ENCODE measurements around the gene RMC1.
"Not testable (repeated sequence)": the region's sequence is repeated elsewhere in the genome, so short reads cannot be mapped to it uniquely, and the experiment has no call there.

RMC1 gene

DNA sequence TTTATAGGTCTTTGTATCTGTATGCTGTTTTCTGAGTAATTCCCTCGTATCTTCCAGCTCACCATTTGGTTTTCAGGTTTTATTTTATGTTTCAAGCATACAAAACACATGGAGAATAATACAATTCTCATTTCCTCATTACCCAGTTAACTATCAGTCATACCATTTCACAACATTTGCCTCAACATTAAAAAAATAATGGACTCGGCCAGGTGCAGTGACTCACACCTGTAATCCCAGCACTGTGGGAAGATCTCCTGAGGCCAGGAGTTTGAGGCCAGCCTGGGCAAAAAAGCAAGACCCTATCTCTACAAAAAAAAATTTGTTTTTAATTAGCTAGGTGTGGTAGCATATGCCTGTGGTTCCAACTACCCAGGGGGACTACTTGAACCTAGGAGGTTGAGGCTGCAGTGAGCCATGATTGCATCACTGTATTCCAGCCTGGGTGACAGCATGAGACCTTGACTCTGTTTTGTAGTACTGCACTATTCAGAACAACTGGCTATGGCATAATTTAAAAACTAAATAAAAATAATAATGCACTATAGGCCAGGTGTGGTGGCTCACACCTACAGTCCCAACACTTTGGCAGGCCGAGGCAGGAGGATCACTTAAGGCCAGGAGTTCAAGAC is 62.7 kb downstream of the RMC1 start:
- no peak for FAIRE-seq

DNA sequence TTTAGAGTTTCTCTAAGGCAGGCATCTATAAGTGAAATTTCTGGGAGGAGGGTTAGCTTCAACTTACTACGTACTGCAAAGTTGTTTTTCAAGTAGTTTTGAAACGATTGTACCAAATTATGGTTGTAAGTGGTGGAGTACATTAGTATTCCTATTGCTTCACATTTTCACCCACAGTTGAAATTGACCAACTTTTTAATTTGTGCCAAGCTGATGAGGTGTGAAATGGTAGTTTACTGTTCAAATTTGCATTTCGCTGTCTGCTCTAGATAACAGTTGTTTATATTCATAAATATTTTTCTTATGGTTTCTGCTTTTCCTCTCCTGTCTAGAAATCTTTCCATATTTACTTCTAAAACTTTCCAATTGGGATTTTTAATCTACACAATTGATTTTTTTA is 64.4 kb downstream of the RMC1 start:
- FAIRE-seq = no peak

DNA sequence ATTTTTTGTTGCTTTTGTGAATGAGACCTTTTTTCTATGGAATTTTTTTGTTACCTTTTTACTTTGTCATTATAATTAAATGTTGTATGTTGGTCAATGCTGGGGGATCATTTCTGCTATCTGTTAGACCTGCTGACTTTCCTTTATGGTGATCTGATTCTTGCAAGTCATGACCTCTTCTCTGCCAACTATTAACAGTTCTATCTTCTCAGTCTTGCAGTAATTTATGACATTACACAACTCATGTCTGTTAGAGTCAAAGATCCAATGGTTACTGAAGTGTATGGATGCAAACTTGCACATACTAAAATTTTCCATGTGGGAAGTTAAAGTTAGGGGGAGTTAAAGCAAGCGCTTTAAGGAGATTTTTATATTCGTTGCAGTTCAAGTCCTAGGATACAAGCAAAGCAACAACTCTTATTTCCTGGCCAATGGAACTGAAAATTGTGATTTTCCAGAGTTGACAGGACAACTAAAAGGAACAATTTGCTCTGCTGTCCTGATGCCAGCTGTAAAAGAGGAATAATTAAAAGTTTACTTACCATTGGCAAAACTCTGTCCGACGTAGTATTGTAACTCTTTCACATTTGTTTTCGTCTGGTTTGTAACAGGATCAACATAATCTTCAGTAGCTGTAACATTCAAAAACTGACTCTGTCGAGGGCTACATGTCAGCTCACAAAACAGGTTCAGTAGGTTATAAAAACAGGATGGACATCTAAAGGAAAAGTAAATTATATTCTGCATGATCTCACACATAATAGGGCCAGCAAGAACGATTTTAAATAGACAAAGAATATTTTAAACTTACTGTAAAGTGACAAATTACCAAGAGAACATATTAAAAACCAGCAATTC is 65.2 kb downstream of the RMC1 start:
- FAIRE-seq = no peak

DNA sequence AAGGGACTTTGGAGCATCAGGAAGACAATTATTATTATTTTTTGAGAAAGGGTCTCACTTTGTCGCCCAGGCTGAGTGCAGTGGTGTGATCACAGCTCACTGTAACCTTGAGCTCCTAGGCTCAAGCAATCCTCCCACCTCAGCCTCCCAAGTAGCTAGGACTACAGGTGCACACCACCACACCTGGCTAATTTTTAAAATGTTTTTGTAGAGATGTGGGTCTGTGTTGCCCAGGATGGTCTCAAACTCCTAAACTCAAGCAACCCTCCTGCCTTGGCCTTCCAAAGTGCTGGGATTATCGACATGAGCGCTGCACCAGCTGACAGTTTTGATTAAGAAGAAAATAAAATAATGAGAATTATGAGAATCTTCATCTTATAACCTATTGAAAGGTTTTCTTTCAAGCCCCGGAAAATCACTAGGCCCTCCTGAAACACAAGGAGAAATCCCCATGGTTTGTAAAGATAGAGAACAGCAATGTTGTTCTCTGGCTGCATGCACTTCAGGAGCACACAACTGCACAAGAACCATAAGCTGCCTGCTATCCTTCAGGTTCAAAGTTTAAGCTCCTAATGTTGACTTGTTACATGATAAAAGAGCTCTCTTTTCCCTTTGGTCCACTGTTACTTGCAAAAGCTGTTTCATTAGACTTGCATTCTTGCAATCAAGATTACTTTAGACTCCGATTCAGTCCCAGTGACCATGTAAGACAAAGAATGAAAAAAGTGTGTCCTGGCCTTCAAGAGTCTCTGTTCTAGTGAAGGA is 66.2 kb downstream of the RMC1 start:
- no peak for FAIRE-seq

DNA sequence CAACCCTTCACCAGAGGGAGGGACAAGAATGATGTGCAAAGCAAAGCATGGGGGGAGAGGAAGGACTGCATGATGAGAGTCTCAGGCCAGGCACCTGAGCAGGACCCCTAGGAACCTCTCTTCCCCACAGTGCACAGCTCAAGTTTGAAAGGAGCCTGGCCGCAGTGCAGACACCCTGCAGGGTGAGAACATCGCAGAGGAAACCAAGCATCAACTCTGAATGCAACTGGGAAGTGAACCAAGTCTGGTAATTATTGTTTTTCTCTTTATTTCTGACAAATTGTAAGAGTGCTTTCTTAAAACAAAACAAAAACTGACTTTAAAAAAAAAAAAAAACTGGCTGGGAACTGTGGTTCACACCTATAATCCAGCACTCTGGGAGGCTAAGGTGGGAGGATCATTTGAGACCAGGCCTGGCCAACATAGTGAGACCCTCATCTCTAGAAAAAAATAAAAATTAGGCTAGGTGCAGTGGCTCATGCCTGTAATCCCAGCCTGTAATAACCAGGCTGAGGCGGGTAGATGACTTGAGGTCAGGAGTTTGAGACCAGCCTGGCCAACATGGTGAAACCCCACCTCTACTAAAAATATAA is 67.7 kb downstream of the RMC1 start:
- no peak for FAIRE-seq

DNA sequence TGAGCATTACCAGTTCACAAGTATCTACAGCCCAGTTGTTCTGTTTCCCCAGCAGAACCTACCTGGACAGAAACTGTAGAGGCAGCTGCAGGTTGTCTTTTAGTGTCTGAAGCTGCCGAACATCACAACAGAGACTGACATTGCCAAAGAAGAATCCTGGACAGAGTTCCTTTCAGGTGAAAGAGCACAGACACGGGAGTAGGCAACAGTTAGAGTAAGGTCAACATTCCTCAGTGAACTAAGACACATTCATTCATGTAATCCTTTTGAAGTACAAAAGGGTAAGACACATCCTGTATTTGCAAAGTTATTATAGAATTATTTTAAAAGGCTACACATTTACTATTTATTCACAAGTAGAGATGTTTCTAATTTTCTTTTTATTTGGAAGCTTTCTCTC is 68.7 kb downstream of the RMC1 start:
- no peak for FAIRE-seq

DNA sequence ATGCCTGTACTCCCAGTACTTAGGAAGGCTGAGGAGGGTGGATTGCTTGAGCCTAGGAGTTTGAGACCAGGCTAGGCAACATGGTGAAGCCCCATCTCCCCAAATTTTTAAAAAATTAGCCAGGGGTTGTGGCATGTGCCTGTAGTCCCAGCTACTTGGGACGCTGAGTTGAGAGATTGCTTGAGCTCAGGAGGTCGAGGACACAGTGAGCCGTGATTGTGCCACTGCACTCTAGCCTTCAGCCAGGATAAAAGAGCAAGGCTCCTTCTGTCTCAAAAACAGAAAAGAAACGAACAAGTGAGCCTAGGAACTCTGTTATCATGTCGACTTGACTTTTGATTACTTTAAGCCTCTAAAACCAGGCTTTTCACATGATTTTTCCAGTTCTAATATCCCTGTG is 69.3 kb downstream of the RMC1 start:
- no peak for FAIRE-seq

DNA sequence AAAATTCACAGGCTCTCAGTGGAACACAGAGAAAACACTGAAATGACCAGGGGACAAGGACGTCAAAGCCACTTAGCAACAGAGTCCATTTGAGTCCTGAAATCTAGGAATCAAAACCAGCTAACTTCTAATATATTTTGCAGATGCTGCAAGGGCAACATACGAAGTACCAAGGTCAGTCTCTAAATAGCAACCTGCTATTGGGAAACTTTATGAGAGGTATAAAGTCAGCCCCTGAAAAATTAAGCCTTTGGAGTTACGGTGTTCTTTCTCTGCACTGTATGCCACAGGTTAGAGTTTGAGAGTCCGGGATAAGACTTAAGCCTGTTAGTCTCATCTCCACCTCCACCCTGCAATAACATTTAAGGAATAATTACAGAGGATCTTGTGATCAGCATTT is 69.7 kb downstream of the RMC1 start:
- FAIRE-seq = no peak

DNA sequence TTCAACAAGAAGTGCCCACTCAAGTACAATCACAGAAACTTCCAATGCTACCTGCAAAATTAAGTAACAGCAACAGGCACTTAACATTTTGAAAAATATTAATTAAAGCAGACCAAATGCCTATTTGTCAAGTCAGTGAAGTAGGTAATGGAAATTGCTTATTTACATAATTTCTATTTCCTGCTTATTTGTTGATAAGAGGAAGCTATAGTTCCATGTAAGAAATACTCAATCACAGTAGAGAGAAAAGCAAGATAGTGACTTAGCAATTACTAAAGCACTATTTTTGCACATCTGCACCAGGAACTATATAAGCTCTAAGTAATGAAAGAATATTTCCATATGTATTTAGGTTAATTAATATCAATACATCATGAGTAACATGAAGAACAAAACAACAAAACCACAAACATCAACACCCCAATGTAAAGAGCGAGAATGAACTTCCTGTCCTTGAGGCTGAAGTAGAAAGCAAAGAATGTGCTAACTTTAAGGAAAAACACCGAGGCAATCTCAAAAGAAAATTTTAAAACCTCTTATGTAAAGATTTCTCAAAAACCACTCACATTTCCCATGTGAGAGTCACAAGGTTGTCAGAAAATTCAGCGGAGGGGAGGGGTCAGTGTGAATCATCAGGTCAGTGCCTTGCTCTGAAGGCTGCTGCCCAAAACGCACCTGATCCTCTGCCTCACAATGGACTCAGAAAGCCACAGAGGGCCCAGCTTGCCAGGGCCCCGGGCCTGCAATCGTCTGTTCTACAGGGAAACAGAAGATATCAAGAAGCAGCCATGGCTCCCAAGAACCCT is 70.5 kb downstream of the RMC1 start:
- no peak for FAIRE-seq

DNA sequence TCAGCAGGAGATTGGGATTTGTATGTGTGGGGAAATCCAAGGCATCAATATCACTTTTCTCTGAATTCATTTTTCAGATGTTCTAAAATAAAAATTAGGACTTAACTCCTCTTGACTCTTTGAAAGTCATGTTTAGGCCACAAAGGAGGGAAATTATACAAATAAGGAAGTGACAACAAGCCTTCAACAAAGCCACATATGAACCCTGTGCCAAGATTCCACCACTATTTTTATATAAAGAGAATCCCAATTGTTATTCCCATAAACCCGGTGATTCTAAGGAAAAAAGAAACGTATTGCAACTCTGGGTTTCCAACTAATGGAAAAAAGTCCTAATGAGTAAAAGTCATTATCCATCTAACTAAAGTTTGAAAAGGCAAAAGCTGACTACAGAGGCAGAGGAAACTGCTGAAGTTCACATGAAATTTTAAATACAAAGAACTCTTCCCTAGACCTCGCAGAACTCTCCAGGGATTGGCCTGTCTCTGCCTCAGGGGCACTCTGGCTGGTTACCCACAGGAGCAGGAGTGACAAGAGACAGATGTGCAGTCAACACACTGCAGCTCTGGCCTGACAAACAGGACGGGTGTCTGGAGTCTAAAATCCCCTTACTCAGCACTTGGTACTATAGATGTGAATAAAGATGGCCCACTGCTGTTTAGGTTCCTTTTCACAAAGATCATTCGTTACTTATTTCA is 71.4 kb downstream of the RMC1 start:
- FAIRE-seq = no peak

DNA sequence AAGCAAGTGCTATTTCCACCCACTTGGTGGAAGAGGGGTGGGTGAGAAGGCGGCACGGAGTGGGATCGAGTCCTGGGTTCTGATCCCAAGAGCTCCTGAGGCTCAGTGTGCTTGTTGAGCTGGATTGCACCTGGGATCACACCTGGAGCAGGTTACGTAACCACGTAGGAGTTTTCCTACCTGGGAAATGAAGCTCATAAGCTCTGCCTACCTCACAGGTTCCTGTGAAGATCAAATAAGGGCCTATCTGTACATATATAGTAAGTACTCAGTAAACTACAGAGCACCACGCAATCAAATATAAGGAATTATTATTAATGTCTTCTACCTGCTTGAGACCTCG is 72.0 kb downstream of the RMC1 start:
- no peak for FAIRE-seq

DNA sequence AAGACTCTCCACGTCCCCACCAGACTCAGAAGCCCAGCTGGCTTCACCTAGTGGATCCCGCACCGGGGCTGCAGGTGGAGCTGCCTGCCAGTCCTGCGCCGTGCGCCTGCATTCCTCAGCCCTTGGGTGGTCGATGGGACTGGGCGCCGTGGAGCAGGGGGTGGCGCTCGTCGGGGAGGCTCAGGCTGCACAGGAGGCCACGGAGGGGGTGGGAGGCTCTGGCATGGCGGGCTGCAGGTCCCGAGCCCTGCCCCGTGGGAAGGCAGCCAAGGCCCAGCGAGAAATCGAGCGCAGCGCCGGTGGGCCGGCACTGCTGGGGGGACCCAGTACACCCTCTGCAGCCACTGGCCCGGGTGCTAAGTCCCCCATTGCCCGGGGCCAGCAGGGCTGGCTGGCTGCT is 74.2 kb downstream of the RMC1 start:
- FAIRE-seq = not testable (repeated sequence)

DNA sequence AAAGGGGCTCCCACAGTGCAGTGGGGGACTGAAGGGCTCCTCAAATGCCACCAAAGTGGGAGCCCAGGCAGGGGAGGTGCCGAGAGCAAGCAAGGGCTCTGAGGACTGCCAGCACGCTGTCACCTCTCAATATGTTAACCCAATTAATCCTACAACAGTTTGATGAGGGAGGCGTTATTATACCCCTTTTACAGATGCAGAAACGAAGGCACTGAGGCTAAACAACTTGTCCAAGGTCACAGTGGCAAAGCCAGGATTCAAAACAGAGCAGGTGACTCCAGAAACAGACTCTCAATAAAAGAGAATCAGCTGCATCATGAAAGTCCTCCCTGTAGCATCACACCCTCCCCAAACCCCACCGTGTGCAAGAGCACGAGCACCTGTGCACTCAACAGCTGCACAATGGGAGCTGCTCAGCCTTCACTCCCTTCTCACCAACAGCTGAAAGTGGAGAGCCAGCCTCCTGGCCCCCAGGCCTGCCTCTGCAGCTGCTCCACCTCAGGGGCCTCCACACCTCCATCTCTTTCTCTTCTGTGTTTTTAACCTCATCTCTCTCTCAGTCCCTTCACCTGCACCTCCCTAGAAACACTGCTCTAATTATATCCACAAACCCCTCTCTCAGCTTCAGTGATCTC is 74.9 kb downstream of the RMC1 start:
- FAIRE-seq = no peak

DNA sequence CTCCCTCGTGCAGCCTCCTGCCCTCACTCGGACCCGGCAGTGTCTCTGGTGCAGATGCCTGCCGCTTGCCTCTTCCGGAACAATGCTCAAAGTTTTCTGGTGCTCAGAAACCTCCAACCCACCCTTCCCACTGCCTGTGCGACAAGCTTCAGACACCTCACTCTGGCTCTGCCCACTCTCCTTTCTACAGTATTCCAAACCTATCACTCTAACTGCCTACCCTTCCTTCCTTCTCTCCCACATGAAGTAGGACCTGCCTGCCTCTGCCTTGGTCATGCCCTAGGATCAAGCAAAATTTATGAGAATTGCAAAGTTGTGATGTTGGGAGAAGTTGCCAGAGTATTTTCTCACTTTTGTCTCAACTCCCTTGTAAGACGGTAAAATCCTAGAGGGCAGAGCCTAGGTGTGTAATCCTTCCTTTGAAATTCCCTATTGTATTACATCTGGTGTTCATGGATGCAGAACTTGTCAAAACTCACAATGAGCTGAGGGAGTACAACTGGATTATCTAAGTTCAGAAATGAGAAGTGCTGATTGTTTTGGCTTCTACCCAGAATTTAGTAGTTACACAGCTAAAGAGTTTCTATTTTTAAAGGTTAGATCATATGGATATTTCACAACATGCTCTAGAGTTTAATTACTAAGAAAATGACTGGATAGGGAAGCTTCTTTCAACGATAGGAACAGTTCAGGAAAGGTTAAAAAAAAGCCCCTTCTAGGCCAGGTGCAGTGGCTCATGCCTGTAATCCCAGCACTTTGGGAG is 75.8 kb downstream of the RMC1 start:
- no peak for FAIRE-seq

DNA sequence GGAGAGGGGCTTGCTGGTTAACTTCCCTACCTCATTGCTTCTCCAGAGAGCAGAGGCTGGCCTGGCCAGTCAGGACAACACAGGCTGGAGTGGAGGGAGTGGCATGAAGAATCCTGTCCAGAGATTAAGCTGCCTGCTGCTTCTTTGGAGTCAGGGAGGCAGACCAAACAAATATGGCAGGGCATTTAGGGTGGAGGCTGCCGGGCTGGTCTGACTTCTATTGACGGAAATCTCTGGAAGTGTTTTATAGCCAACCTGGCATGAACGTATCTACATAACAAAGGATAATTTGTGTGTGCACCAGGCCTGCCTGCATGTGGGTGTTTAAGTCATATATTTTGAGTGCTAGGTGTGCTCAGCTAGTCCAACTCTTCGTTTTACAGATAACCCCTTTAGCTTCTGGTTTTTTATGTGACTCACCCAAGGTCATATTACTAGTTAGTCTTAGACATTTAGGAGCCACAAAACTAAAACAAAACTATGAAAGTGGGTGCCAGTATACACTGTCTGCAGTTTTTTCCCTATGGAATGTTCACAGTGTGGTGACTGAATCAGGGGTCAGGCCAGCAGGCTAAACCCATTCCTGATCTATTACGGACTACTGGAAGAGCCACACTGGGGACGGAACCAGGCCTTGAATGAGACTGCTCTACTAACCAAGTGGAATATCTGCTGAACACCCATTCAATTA is 77.5 kb downstream of the RMC1 start:
- FAIRE-seq = no peak

Data from endometrium (tissue), 2 donors.